ENCODE measurements around the gene C1orf146. TPM values are rescaled to one million over a fixed set of nuclear protein-coding genes. Genes with fewer than 3 reads are reported as not detected.

Gene C1orf146
- total and polyA plus RNA-seq, 2 donors (not counting 1 experiment from before 2014, with no cell fraction given), result not detected

- Mint-ChIP-seq H3K4me3 (no peak overlapping the region), H3K4me1 (no peaks in the 10 kb centered on the region), H3K27me3 (peaks cover 9% of the 10 kb centered on the region), H3K27ac (no peak overlapping the region), H3K9me3 (ENCODE audit: insufficient read depth) (no peaks in the 10 kb centered on the region)
- H3K79me2 ChIP-seq (ENCODE audit: control insufficient read depth, insufficient read depth, low read length), result no peaks in the 10 kb centered on the region
- H3K4me1 ChIP-seq (ENCODE audit: control insufficient read depth in 2 of 2, insufficient read depth in 2 of 2, low read length in 2 of 2), result no peaks in the 10 kb centered on the region
- intact Hi-C loops (cut with micrococcal nuclease), result no loop called here
- POLR2A ChIA-PET, result no interaction called here
- CTCF ChIA-PET, result no interaction called here
- no peak overlapping the region for H3K4me3 ChIP-seq (ENCODE audit: control extremely low read depth in 1 of 5, extremely low read depth in 1 of 5, insufficient read depth in 1 of 5, low read depth in 2 of 5, low read length in 4 of 5)
- H3K27ac ChIP-seq (ENCODE audit: low read length in 2 of 2), result no peak overlapping the region
- no peaks in the 10 kb centered on the region for H3K36me3 ChIP-seq (replicated peaks in 1 of 2; ENCODE audit: control extremely low read depth in 1 of 2, control insufficient read depth in 1 of 2, extremely low read depth in 1 of 2, insufficient read depth in 2 of 2, low read length in 1 of 2)
- no peaks in the 10 kb centered on the region for H3K27me3 ChIP-seq (replicated peaks in 1 of 4; ENCODE audit: control extremely low read depth in 1 of 4, control insufficient read depth in 3 of 4, insufficient read depth in 4 of 4, low read length in 3 of 4)
- no peaks in the 10 kb centered on the region for H4K20me1 ChIP-seq (ENCODE audit: control insufficient read depth, insufficient read depth, low read length, poor library complexity, severe bottlenecking)
- no peak for DNase-seq
- ATAC-seq (ENCODE audit: low read depth), result no peak
- 100% methylated on average over 1 of the region's 1 CpG for WGBS (ENCODE audit: insufficient coverage)
- no peak overlapping the region for H2AFZ ChIP-seq (ENCODE audit: insufficient read depth, low read depth, low read length, poor library complexity, severe bottlenecking)
- no peak for TF ChIP-seq EZH2 (IDR thresholded peaks at IDR 0.05; ENCODE audit: borderline replicate concordance, insufficient read depth, low read depth, low read length, poor library complexity, severe bottlenecking)
- TF ChIP-seq, protein P1, sequence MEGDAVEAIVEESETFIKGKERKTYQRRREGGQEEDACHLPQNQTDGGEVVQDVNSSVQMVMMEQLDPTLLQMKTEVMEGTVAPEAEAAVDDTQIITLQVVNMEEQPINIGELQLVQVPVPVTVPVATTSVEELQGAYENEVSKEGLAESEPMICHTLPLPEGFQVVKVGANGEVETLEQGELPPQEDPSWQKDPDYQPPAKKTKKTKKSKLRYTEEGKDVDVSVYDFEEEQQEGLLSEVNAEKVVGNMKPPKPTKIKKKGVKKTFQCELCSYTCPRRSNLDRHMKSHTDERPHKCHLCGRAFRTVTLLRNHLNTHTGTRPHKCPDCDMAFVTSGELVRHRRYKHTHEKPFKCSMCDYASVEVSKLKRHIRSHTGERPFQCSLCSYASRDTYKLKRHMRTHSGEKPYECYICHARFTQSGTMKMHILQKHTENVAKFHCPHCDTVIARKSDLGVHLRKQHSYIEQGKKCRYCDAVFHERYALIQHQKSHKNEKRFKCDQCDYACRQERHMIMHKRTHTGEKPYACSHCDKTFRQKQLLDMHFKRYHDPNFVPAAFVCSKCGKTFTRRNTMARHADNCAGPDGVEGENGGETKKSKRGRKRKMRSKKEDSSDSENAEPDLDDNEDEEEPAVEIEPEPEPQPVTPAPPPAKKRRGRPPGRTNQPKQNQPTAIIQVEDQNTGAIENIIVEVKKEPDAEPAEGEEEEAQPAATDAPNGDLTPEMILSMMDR (IDR thresholded peaks at IDR 0.05), result no peak
- no peak overlapping the region for H3K4me2 ChIP-seq (replicated peaks; ENCODE audit: low read depth, low read length, poor library complexity, severe bottlenecking)
- no peak overlapping the region for H3K9ac ChIP-seq (ENCODE audit: low read length)
- H3K9me3 ChIP-seq (ENCODE audit: control extremely low read depth in 1 of 3, control insufficient read depth in 2 of 3, insufficient read depth in 1 of 3, low read length in 2 of 3), result no peaks in the 10 kb centered on the region
Measured at GRCh38 chr1:92230736-92231135, 13.0 kb downstream of the C1orf146 start.

- ChIA-PET CTCF (no interaction called here), POLR2A (no interaction called here)
- Mint-ChIP-seq H3K4me3 (no peak overlapping the region), H3K4me1 (no peaks in the 10 kb centered on the region), H3K27ac (no peak overlapping the region), H3K9me3 (ENCODE audit: insufficient read depth) (no peaks in the 10 kb centered on the region), H3K27me3 (peaks cover 7% of the 10 kb centered on the region)
- Histone ChIP-seq H3K4me1 (ENCODE audit: control insufficient read depth in 2 of 2, insufficient read depth in 2 of 2, low read length in 2 of 2) (no peaks in the 10 kb centered on the region), H3K27ac (ENCODE audit: low read length in 2 of 2) (no peak overlapping the region), H4K20me1 (ENCODE audit: control insufficient read depth, insufficient read depth, low read length, poor library complexity, severe bottlenecking) (no peaks in the 10 kb centered on the region), H3K27me3 (replicated peaks in 1 of 4; ENCODE audit: control extremely low read depth in 1 of 4, control insufficient read depth in 3 of 4, insufficient read depth in 4 of 4, low read length in 3 of 4) (no peaks in the 10 kb centered on the region), H2AFZ (ENCODE audit: insufficient read depth, low read depth, low read length, poor library complexity, severe bottlenecking) (no peak overlapping the region), H3K79me2 (ENCODE audit: control insufficient read depth, insufficient read depth, low read length) (no peaks in the 10 kb centered on the region), H3K9me3 (ENCODE audit: control extremely low read depth in 1 of 3, control insufficient read depth in 2 of 3, insufficient read depth in 1 of 3, low read length in 2 of 3) (no peaks in the 10 kb centered on the region), H3K9ac (ENCODE audit: low read length) (no peak overlapping the region), H3K4me2 (replicated peaks; ENCODE audit: low read depth, low read length, poor library complexity, severe bottlenecking) (no peak overlapping the region), H3K4me3 (ENCODE audit: control extremely low read depth in 1 of 5, extremely low read depth in 1 of 5, insufficient read depth in 1 of 5, low read depth in 2 of 5, low read length in 4 of 5) (no peak overlapping the region), H3K36me3 (replicated peaks in 1 of 2; ENCODE audit: control extremely low read depth in 1 of 2, control insufficient read depth in 1 of 2, extremely low read depth in 1 of 2, insufficient read depth in 2 of 2, low read length in 1 of 2) (no peaks in the 10 kb centered on the region)
- WGBS (ENCODE audit: insufficient coverage), result no CpG with 5 or more reads among the region's 2 CpGs
- DNase-seq, result no peak
- no peak for ATAC-seq (ENCODE audit: low read depth)
- intact Hi-C loops (cut with micrococcal nuclease), result no loop called here
- TF ChIP-seq, protein P1 (IDR thresholded peaks at IDR 0.05), result no peak
- TF ChIP-seq EZH2 (IDR thresholded peaks at IDR 0.05; ENCODE audit: borderline replicate concordance, insufficient read depth, low read depth, low read length, poor library complexity, severe bottlenecking), result no peak
Measured at GRCh38 chr1:92240034-92240433, 22.3 kb downstream of the C1orf146 start.
